GM19035 (cell line): ENCODE data around the gene SUN2.

ENCODE experiments used
- ATAC-seq: cut with Tn5 transposase; IDR thresholded peaks from one replicate; pipeline ENCODE4 v1.9.1; 2021; ENCODE audit not compliant: unreplicated experiment

Gene SUN2

DNA sequence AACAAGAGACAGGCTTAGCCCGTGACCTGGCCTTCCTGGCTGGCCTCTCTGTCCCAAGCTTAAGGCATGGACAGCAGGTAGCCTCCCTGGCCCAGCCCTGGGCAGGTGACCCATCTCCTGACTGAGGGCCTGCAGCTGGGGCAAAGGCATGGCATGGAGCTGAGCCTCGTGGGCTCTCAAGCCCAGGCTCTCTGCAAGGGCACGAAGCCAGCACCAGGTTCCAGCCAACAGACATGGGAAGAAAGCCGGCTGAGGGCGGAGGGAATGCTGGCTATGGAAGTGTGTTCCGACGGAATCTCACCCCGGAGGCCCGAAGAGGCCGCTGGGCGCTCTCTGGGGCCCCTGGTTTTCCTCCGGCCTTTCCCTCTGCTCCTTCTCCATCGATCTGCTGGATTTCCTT is 25.2 kb upstream of the SUN2 start:
- ATAC-seq = no peak

DNA sequence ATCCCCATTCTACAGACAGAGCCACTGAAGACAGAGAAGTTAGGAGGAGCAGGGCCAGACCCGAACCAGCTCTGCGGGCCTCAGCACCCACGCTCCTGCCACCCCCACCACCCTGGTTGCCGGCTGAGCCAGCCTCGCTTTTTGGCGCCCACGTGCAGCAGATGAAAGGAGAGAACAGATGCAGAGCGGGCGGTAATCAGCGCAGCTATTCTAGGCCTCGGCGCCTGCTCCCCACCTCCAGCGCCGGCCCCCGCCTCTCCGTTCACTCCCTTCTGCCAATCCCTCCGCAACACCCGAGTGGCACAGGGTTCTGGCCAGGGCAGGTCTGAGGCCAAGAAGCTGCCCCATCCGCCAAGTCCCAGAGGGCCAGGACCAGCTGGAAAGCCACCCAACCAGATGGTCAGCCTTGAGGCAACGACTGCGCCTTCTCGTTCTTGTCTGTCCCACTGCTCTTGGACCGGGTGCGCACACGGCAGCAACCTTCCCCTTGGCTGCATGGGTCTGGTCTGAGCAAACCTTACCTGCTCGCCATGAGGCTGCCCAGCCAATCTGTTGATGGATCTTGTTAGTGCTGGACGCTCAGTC is 21.4 kb upstream of the SUN2 start:
- no peak for ATAC-seq

DNA sequence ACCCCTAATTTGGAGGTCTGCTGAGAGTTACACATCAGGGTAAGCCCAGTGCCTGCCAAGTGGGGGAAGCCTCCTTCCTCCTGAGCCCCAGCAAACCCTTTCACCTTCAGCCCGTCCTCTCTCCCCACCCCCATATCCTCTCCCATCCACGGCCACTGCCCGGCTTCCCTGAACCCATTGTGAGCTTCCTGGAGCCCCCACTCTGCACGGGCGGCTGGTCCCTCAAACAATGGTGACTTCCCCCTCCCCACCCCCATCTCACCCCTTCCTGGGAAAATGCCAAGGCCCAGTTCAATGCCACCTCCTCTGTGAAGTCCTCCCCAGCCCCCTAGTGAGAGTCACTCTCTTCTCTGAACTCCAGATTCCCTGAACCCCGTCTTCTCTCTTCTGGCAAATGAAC is 20.3 kb upstream of the SUN2 start:
- no peak for ATAC-seq

DNA sequence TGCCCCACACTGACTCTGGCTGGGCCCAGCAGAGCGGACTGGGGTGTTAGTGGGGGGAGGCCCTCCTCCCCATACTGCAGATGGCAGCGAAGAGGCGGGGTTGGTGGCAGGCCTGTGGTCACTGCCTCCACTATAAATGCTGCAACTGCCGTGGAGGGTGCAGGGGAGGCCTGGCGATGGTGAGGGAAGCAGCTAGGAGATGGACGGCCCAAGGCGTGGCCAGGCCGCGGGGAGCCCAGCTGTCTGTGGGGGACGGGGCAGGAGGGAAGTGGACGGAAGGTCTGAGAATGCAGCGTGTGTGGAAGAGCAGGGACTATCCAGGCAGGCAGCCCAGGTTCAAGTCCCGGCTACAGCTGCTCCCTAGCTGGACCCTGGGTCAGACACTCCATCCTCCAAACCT is 19.9 kb upstream of the SUN2 start:
- ATAC-seq = no peak

DNA sequence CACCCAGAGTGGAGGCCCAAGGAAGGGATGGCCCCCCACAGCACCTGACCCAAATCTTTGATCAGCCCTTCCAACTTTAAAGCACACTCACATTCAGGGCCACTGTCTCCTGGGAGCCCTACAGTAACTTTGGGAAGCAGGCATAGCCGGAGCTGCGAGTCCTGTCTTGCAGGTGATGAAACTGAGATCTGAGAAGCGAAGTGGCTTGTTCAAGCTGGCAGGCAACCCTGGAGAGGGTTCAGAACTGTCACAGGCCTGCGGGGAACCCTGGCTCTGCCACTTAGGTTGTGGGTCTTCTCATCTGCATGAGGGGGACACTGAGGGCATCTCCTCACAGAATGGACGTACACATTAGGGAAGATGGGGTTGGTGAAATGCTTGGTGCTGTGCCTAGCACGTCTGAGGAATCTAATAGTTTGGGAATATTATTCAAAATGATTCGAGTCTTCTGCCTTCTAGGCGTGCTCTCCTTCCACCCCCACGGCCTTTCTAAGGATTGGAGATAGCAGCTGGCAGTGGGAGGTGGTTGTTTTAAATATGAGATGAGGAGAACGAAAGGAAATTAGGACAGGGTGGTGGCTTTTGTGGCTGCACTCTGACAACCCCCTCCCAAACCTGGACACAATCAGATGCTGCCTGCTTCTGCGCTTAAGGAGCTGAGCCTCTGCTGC is 18.8 kb upstream of the SUN2 start:
- ATAC-seq = no peak

DNA sequence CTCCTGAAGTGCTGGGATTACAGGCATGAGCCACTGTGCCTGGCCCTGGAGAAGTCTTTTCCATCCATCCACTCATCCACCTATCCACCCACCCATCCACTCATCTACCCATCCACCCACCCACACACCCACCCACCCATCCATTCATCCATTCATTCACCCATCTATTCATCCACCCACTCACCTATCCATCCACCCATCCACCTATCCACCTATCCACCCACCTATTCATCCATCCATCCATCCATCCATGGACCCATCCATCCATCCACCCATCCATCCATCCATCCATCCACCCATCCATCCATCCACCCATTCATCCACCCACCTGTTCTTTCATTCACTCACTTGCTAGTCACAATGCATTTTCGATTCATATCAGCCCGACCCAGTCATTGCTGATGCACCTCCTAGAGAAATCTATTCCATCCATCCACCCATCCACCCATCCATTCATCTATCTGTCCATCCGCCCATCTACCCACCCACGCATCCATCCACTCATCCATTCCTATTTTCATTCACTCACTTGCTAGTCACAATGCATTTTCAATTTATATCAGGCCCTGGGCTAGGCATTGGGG is 17.7 kb upstream of the SUN2 start:
- ATAC-seq = no peak

DNA sequence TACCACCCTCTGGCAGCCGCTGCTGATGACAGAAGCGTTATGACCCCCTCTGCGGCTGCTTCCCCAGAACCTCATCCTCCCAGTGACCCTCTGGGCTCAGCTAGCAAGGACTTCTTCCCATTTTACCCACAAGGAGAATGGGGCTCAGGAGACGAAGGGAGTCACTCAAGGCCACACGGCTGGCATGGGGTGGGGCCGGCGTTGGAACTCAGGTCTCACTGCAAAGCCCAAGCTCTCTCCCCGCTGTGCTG is 16.8 kb upstream of the SUN2 start:
- ATAC-seq = no peak

DNA sequence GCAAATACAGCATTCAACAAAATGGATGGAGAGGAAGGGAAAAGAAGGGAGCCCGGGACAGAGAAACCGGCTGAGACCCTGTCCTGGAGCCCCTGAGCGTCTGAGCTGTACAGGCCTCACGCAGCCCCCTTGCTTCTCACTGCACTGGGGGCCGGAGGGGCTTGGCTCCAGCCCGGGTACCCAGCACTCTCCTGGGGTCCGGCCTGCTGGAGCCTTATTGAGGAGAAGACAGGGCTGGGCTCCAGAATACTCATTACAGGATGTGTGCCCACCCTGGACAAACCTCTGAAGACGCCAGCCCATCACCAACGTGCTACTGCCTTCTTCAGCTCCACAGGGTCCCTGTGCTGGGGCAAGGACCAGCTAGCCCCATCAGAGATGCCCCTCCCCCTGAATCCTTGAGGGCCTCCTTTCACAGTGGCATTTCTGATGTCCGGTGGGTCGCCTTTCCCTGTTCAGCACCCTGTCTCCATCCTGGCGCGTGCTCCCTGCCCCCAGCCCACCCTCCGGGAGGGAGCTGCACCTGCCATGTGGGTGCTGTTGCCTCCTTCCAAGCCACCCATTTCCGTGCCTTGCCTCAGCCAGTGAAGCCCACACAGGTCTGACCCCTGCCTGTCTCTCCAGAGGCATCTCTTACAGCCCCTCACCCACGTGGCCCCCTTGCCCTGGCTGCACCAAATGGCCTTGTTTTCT is 14.6 kb upstream of the SUN2 start:
- ATAC-seq = no peak

DNA sequence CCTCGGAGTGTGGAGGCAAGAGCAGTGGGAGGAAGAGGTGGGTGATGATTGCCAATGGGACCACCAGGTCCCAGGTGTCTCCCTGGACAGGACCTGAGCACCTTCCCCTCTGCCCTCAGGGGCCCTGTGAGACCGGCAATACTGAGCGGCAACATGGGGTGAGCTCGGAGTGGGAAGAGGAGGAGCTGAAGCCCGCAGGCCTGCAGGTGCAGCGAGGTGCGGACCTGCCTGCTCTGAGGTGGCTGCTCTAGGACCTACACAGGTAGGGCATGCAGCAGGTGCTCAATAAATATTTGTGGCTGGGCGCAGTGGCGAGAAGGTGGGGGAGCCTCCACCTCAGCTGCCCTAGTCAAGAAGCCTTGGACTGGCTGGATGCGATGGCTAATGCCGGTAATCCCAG is 12.2 kb upstream of the SUN2 start:
- ATAC-seq = no peak

DNA sequence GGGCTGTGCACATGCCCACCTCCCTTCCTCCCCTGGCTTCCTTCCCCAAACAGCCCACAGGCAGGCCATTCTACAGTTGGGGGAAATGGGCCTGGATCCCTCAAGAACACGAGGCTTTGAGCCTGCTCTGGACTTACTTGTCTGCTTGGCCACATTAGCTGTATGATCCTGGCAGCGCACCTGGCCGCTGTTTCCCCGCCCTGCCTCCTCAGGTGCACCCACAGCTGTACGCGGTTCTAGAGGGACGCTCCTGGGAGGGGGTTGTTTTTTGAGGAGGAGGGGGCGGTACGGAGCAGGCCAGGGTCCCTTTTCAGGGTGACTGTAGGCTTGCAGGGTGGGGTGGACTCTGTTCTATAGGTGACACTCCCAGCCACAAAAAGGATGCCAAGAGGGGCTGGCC is 11.5 kb upstream of the SUN2 start:
- ATAC-seq = no peak

DNA sequence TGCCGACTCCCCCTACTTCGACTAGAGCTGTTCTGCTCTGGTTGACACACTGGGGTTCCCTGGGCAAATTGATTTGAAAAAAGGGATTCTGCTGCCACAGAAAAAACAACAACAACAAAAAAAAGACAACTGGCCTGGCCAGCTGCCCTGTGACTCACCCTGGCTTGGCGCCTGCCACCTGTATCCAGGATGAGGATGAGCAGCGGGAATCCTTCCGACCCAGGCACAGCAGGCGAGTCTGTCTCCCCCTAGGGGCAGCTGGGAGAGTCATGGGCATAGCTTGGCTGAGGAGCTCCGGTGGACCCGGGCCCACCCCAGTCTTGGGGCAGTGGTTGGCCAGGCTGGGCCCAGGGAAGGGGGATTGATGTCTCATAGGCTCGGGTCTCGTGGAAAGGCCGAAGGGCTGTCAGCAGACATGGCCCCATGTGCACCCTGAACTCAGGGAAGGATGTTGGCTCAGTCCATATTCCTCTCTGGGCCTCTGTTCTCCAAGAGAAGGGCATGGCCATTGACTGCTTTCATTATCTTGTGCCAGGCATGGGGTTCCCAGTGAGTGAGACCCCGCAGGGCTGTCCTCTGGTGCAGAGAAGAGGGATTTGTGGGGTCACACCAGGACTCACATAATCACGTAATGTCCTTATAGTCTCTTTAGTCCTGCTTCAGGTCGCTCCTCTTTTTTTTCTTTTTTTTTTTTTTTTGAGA is 10.4 kb upstream of the SUN2 start:
- no peak for ATAC-seq

DNA sequence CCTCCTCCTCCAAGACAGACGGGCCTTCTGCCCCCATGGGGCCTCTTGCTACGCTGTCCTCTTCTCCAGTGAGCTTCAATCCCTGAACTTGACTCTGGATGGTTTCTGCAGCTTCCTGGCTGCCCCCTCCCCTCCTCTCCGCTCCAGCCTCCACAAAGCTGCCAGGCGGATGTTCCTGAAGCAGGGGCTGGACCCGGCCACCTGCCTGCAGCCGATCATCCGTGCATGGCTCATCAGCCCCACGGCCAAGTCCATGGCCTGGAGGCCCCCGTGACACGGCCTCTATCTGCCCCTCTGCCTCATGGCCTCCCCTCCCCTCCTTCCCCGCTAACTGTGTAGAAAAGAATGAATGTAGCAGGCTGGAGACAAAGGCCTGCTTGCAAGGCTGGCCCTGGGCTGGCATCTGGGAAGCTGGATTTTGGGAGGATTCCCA is 6.8 kb upstream of the SUN2 start:
- ATAC-seq = no peak

DNA sequence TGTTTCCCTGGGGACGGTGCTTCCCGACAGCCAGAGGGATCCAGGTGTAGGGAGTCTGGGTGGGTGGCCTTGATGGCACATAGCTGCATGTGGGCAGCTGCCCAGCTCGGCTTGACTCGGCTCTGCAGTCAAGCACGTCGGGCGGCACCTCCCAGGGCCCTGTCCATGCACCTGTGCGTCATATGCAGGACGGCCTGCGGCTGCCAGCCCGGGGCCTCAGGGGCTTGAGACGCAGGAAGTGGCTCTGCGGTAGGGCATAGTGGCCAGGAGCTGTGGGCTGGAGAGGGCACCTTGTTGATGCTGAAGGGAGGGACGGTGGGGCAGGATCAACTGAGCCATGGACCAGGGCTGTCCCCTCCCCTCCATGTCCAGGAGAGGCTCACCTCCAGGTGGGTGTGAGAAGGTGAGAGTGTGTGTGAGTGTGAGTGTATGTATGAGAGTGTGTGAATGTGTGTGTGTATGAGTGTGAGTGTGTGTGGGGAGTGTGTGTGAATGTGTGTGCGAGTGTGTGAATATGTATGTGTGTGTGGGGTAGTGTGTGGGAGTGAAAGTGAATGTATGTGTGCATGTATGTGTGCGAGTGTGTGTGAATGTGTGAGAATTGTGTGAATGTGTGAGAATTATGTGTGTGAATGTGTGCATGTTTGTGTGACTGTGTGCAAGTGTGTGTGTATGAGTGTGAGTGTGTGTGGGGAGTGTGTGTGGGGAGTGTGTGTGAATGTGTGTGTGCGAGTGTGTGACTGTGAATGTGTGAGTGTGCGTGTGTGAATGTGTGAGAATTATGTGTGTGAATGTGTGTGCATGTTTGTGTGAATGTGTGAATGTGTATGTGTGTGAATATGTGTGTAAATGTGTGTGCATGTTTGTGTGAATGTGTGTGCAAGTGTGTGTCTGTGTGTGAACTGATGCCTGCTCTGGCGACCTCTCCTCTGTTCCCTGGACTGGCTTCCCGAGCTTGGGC is 5.7 kb upstream of the SUN2 start:
- no peak for ATAC-seq

DNA sequence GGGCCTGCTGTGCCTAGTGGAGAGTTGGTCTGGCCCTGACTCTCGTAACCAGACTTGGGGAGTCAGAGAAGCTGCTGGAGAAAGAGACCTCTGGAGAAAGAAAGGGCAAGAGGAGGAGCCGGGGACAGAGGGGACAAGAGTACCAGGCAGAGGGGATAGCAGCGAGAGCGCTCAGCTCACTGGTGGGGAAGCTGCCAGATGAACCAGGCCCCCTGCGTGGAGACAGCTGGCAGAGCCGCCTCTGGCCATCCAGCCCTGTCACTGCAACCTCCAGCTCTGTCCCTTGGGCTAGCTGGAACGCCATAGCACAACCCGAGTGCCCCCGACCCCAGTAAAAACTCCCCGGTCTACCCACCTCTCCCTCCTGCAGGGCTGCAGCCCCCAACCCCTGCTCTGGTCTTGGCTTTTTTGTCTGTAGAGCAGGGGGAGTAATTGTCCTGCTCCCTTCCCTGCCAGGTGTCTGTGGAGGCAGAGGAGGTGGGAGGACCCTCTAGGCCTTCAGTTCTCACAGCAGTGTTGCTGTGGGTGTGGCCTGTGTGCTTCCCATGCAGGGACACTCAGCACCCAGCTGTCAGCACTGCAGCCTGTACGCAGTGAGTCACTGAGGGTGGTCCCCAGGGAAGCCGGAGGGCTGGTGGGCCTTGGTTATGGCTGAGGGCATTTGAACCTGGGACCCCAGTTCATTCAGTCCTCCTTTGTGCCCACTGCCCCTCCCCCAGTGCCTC is 4.8 kb upstream of the SUN2 start:
- ATAC-seq = no peak

DNA sequence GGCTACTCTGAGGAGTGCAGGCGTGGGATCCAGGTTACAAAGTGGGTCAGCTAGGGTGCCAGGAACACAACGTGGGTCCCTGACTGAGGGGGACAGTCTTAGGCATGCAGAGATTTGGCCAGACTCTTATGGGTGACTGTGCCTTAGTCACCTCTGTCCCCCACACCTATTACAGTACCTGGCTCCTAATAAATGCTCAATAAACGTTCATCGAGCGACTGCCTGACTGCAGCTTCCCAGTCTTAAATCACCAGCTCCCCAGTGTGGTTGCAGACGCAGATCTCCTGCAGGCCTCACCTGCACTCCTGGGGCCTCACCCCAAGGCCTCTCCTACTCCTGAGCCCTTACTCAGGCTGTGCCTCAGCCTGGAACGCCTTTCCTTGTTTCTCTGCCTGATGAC is 3.2 kb upstream of the SUN2 start:
- ATAC-seq = no peak

DNA sequence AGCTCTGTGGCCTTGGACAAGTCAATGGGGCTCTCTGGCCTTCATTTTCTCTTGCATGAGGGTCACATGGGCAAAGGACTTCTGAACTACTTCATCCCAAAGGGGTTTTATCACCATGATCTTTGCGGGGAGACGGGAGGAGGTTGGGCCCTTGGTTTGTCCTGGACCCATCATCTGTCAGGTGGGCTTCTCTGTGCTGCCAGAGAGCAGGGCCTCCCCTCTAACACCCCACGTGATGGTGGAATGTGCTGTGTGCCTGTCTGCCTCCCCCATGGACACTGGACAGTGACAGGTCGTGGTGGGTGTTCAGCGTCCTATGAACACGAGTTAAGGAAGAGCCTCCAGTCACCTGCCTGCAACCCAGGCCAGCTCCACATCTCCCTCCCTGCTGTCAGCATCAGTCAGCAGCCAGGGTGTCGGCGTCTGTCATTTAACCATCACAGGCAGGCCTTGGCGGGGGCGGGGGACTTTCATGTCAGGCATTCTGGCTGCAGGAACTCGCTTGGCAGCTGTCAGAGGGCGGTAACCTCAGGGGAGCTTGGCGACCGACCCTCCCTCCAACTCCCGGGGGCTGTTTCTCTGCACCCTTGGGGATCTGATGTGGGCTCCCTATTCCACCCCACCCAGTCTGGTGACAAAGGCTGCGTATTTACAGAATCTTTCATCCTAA is 2.6 kb upstream of the SUN2 start:
- ATAC-seq = no peak

DNA sequence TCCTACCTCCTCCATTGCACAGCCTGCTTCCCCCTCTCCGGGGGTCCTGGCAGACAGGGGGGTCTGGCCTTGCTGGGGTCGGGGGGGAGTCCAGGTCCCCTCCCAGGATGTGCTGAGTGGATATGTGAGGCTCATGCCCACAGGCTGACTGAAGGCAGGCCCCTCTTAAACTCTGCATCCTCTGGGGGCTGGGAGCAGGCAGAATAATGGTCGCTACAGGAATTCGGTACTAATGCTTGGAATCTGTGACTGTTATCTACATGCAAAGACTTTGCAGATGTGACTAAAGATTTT is 1.6 kb upstream of the SUN2 start:
- no peak for ATAC-seq

DNA sequence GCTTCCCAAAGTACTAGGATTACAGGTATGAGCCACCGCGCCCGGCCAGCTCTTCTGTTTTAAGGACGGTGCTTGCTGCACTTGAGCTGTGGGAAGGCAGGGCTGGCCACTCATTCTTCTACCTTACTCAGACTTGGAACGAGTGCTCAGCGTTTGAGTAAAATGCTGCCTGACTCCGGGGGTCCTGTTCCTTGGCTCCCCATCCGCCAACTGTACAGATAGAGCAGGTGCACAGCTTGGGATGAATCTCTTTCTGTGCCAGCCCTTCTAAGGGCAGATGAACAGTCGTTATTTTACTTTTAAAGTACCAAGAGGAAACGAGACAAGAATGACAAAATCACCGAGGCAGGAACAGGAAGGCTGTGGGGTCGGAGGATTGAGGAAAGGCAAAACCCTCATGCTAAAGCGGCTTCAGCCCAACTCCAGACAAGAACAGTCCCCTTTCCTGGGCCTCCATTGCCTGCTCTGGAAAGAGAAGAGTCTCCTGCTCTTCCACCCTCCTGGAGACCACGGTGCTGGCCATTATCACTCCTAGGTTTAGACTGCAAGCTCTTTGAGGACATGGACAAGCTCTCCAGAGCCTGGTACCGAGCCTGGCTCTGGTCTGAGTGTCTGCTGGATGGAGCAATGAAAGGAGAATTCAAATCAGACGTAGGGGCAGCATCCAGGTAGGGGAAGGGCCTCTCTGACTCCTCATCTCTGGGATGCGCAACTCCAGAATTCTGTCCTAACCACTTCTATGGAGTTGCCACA is 1.1 kb upstream of the SUN2 start:
- ATAC-seq = no peak
